BLaER1 treated with 17β-estradiol and CSF1 and Interleukin-3, amounts not matched to agents 10 nM and 100 nM (cell line): ENCODE data around the gene L3MBTL4.
A peak's percentile ranks its signal among the peaks of the same experiment; 100 is the strongest.
"Not testable (repeated sequence)": the region's sequence is repeated elsewhere in the genome, so short reads cannot be mapped to it uniquely, and the experiment has no call there.

ENCODE experiments used
- H3K27ac ChIP-seq, 11 experiments: shearing (Covaris generic); formaldehyde crosslinking; 2 replicates each; pipeline ENCODE4 v1.8.1; 2022
- H3K27me3 ChIP-seq, 11 experiments: shearing (Covaris generic); formaldehyde crosslinking; 2 replicates each; pipeline ENCODE4 v1.8.1; 2022
- H3K36me3 ChIP-seq, 11 experiments: shearing (Covaris generic); formaldehyde crosslinking; 2 replicates each; pipeline ENCODE4 v1.8.1; 2022
- H3K4me1 ChIP-seq, 10 experiments: shearing (Covaris generic); formaldehyde crosslinking; 2 replicates each; pipeline ENCODE4 v1.8.1; 2022
- H3K4me2 ChIP-seq, 11 experiments: shearing (Covaris generic); formaldehyde crosslinking; 2 replicates each; pipeline ENCODE4 v1.8.1; 2022
- H3K4me3 ChIP-seq, 10 experiments: shearing (Covaris generic); formaldehyde crosslinking; 2 replicates each; pipeline ENCODE4 v1.8.1; 2022
- H3K9ac ChIP-seq, 11 experiments: shearing (Covaris generic); formaldehyde crosslinking; 2 replicates each; pipeline ENCODE4 v1.8.1; 2022
- H3K9me3 ChIP-seq, 11 experiments: shearing (Covaris generic); formaldehyde crosslinking; replicated peaks in 1 of 11; 2 replicates each; pipeline ENCODE4 v1.8.1; 2022
- H4K20me1 ChIP-seq, 11 experiments: shearing (Covaris generic); formaldehyde crosslinking; 2 replicates each; pipeline ENCODE4 v1.8.1; 2022
- Cebpa-rat ChIP-seq, 11 experiments: shearing (Covaris generic); IDR thresholded peaks; 2 replicates each; pipeline ENCODE4 v1.8.1; 2022

L3MBTL4 gene

DNA sequence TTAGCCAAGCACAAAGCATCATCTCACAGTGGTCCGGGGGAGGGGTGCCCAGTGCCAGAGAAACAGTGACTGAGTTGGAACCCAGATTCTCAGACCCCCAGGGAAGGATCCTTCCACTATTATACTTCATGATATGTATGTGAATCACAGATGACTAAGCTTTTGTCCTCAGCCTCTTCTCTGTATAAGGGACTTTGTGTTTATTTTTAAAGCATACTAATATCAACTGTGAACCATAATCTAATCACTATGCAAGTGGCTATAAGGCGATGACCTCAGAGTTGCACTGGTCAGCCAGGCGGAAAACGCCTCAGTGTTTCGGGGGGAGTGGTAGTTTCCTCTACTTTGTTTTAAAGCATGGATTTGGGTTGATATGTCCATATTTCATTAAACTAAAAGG is 359.0 kb downstream of the L3MBTL4 start:
- TF ChIP-seq Cebpa-rat (IDR thresholded peaks at IDR 0.05): no peak
- H3K9ac ChIP-seq: no peak overlapping the region
- no peak overlapping the region for H3K4me2 ChIP-seq

DNA sequence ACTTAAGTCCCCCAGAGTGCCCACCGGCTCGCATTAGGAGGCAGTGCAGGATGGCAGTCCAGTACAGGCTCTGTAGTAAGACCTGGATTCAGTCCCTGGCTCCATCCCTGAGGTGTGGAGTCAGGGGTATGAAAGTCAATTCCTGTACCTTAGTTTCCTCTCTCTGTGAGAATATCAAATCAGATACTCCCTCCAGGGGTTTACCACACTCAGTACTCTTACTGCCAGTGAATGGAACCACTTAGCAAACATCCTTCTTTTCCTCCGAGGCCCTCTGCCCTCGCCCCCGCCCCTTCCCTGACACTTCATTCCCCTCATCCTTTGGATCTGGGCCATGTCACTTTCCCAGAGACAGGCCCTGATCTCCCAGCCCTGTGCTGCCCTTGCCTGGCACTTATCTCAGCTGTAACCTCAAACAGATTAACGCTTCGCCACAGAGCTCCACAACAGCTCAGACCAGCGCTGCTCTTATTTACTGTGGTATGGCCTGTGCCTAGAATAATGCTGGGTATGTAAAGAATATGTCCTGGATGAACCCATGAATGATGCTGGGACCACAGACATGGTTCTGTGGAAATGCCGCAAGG is 360.4 kb downstream of the L3MBTL4 start:
- peaks cover 0 to 3% (median 0%) of the 10 kb centered on the region in 11 experiments; a peak in 5 of 22 replicates for H3K9me3 ChIP-seq
- H3K4me2 ChIP-seq: no peak overlapping the region
- peaks cover 0 to 8% (median 0%) of the 10 kb centered on the region in 10 experiments; a peak in 3 of 20 replicates for H3K4me1 ChIP-seq
- H3K9ac ChIP-seq: no peak overlapping the region
- no peaks in the 10 kb centered on the region for H4K20me1 ChIP-seq
- no peak overlapping the region for H3K27ac ChIP-seq
- no peak for TF ChIP-seq Cebpa-rat (IDR thresholded peaks at IDR 0.05)
- H3K4me3 ChIP-seq: no peak overlapping the region
- no peaks in the 10 kb centered on the region for H3K27me3 ChIP-seq
- no peaks in the 10 kb centered on the region for H3K36me3 ChIP-seq

More for the DNA sequence above, 359.0 kb downstream of the L3MBTL4 start:
- Histone ChIP-seq H3K27ac (no peak overlapping the region), H3K36me3 (no peaks in the 10 kb centered on the region), H3K27me3 (no peaks in the 10 kb centered on the region), H3K9me3 (no peaks in the 10 kb centered on the region), H4K20me1 (no peaks in the 10 kb centered on the region), H3K4me1 (peaks cover 0 to 8% (median 0%) of the 10 kb centered on the region in 10 experiments; a peak in 3 of 20 replicates), H3K4me3 (no peak overlapping the region)

DNA sequence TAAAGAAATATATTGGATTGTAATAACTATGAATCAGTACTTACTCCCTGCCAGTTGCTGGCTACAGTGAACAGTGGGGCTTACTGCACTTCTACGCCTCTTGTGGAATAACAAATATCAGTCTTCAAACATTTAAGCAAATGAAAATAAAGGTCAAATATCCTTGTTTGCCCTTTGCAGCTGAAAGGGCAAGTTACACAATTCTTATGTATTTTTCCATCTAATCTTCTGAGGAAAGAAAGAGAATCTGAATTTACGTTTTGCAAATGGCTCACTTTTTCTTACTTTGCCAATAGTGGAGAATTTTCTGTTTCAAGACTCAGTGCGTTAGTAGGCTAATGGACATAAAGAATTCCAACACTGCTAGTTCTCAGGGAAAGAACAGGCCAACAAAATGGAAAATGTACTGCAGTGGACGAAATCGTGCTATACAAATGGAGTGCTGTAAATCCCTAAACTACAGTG is 362.2 kb downstream of the L3MBTL4 start:
- TF ChIP-seq Cebpa-rat (IDR thresholded peaks at IDR 0.05): no peak
- no peaks in the 10 kb centered on the region for H3K36me3 ChIP-seq
- peaks cover 0 to 8% (median 0%) of the 10 kb centered on the region in 10 experiments; a peak in 3 of 20 replicates for H3K4me1 ChIP-seq
- H3K4me2 ChIP-seq: no peak overlapping the region
- no peak overlapping the region for H3K27ac ChIP-seq
- no peak overlapping the region for H3K4me3 ChIP-seq
- no peak overlapping the region for H3K9ac ChIP-seq
- H4K20me1 ChIP-seq: no peaks in the 10 kb centered on the region
- H3K27me3 ChIP-seq: no peaks in the 10 kb centered on the region
- peaks cover 0 to 9% (median 4%) of the 10 kb centered on the region in 11 experiments; a peak in 6 of 22 replicates for H3K9me3 ChIP-seq

DNA sequence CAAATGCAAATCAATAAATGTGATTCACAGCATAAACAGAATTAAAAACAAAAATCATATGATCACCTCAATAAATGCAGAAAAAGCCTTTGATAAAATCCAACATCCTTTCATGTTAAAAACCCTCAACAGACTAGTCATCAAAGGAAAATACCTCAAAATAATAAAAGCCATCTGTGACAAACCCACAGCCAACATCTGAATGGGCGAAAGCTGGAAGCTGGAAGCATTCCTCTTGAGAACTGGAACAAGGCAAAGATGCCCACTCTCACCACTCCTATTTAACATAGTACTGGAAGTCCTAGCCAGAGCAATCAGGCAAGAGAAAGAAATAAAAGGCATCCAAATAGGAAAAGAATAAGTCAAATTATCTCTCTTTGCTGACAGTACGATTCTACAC is 367.1 kb downstream of the L3MBTL4 start:
- not testable (repeated sequence) for H3K27ac ChIP-seq, H4K20me1 ChIP-seq, H3K4me3 ChIP-seq, H3K4me1 ChIP-seq, H3K27me3 ChIP-seq, H3K9ac ChIP-seq, H3K36me3 ChIP-seq, H3K4me2 ChIP-seq
- peaks cover 0 to 20% (median 12%) of the 10 kb centered on the region in 11 experiments; a peak in 13 of 22 replicates for H3K9me3 ChIP-seq

DNA sequence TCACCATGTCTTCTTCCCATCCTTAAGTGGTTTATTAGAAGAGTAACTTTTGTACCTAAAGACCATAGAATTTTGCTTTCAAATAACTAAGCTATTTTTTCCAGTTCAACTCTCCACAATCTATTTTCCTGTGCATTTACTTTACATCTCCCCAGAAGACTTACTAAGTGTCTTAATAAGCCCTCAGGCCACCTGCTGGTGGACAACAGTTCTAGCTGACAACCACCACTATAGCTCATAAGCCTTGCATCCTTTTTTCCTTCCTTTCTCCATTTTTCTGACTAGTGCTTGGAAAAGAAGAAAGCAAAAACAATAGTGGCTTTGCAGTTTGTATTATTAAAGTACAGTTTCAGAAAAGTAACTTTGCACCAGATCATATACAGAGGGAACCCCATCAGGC is 369.9 kb downstream of the L3MBTL4 start:
- peak overlapping the region in 2 of 11 experiments; percentile 7 to 41; a peak in 4 of 22 replicates for H3K4me2 ChIP-seq
- H3K4me3 ChIP-seq: no peak overlapping the region
- no peaks in the 10 kb centered on the region for H3K27me3 ChIP-seq
- TF ChIP-seq Cebpa-rat (IDR thresholded peaks at IDR 0.05): no peak
- no peaks in the 10 kb centered on the region for H3K36me3 ChIP-seq
- peaks cover 0 to 8% (median 0%) of the 10 kb centered on the region in 10 experiments; a peak in 3 of 20 replicates for H3K4me1 ChIP-seq
- H3K9ac ChIP-seq: no peak overlapping the region
- H3K9me3 ChIP-seq: peaks cover 0 to 20% (median 12%) of the 10 kb centered on the region in 11 experiments; a peak in 13 of 22 replicates
- no peak overlapping the region for H3K27ac ChIP-seq
- H4K20me1 ChIP-seq: no peaks in the 10 kb centered on the region

DNA sequence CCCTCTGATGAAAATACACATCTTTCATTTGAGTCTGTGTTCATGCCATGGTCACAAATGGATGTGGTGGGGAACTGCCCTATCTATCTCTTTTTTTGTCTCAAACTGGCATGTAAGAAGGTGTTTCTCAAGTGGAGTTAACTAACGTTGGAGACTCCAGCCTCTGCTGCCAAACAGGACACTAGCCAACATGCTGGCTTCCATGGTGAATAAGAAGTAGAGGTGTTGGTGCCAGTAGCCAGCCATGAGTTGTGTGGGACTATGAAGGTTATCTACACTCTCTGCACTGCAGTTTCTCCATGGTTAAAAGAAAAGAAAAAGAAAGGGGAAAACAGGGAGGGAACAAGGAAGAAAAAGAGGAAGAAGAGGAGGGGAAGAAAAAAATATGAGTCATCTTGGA is 370.4 kb downstream of the L3MBTL4 start:
- no peak overlapping the region for H3K9ac ChIP-seq
- H3K4me2 ChIP-seq: peak overlapping the region in 2 of 11 experiments; percentile 7 to 41; a peak in 4 of 22 replicates
- TF ChIP-seq Cebpa-rat (IDR thresholded peaks at IDR 0.05): no peak
- H3K27ac ChIP-seq: no peak overlapping the region
- peaks cover 0 to 8% (median 0%) of the 10 kb centered on the region in 10 experiments; a peak in 3 of 20 replicates for H3K4me1 ChIP-seq
- H3K9me3 ChIP-seq: peaks cover 0 to 18% (median 12%) of the 10 kb centered on the region in 11 experiments; a peak in 12 of 22 replicates
- H3K36me3 ChIP-seq: no peaks in the 10 kb centered on the region
- H3K4me3 ChIP-seq: no peak overlapping the region
- no peaks in the 10 kb centered on the region for H3K27me3 ChIP-seq
- no peaks in the 10 kb centered on the region for H4K20me1 ChIP-seq

DNA sequence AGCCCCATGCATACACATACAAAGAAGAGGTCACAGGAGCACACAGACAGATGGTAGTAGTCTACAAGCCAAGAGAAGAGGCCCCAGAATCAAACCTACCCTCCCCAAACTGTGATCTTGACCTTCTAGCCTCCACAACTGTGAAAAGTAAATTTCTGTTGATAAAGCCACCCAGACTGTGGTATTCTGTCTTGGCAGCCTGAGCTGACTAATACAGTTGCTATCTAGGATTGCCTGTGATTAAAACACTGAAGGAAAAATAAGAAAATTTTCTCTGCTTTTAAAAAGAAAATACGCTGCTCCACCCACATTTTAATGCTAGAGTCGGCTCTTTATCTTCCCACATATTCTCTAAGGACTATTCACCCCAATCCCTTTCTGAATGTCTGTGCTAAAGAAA is 375.7 kb downstream of the L3MBTL4 start:
- Histone ChIP-seq H3K4me3 (no peak overlapping the region), H4K20me1 (no peaks in the 10 kb centered on the region), H3K27me3 (no peaks in the 10 kb centered on the region), H3K36me3 (0 out of 22 replicates have a peak, but pooled peaks cover 0 to 4% (median 0%) of the 10 kb centered on the region in 11 experiments), H3K4me2 (no peak overlapping the region), H3K9ac (no peak overlapping the region), H3K9me3 (peaks cover 16 to 31% (median 20%) of the 10 kb centered on the region in 11 experiments; a peak in 21 of 22 replicates), H3K27ac (no peak overlapping the region), H3K4me1 (no peaks in the 10 kb centered on the region)
- no peak for TF ChIP-seq Cebpa-rat (IDR thresholded peaks at IDR 0.05)

DNA sequence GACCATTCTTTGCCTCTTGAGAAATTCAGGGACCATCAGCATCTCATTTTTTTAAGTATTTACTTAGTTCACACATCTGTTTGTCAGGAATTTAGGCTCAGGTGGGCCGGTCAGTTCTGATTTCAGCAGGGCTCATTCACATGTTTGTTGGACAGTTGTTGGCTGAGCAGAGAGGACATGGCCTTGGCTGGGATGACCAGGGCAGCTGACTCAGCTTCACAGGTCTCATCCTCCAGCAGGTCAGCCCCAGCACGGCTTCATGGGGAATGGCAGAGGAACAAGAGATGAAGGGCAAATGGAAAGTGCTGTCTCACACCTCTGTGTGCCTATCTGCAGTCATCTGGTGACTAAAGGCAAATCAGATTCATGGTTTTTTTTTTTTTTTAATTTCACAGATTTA is 383.3 kb downstream of the L3MBTL4 start:
- H3K4me3 ChIP-seq: no peak overlapping the region
- H4K20me1 ChIP-seq: no peaks in the 10 kb centered on the region
- H3K9ac ChIP-seq: no peak overlapping the region
- no peak overlapping the region for H3K27ac ChIP-seq
- H3K27me3 ChIP-seq: no peaks in the 10 kb centered on the region
- H3K36me3 ChIP-seq: no peaks in the 10 kb centered on the region
- peaks cover 0 to 5% (median 0%) of the 10 kb centered on the region in 10 experiments; a peak in 2 of 20 replicates for H3K4me1 ChIP-seq
- H3K4me2 ChIP-seq: no peak overlapping the region
- peaks cover 8 to 14% (median 9%) of the 10 kb centered on the region in 11 experiments; a peak in 21 of 22 replicates for H3K9me3 ChIP-seq
- no peak for TF ChIP-seq Cebpa-rat (IDR thresholded peaks at IDR 0.05)

DNA sequence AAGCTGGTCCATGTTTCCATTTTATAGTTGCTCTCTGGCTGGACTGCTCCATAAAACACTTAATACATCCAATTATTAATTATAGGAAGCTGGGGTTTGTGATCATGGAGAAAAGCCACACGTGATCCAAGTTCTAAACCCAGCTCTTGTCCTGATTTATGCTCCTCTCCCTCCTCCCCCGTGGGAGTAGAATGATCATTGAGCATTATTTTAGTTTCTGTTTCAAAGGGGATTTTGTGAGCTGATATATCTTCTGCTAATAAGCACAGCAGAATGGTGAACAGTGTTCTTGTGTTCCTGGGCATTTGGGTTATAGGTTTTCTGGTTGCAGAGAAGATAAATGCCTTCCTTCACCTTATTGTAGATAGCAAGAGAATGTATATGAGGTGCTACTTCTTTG is 383.7 kb downstream of the L3MBTL4 start:
- no peaks in the 10 kb centered on the region for H4K20me1 ChIP-seq
- no peak for TF ChIP-seq Cebpa-rat (IDR thresholded peaks at IDR 0.05)

More for the DNA sequence above, 383.7 kb downstream of the L3MBTL4 start:
- no peak overlapping the region for H3K4me2 ChIP-seq
- H3K36me3 ChIP-seq: no peaks in the 10 kb centered on the region
- H3K4me1 ChIP-seq: peaks cover 0 to 5% (median 0%) of the 10 kb centered on the region in 10 experiments; a peak in 2 of 20 replicates
- H3K9me3 ChIP-seq: peaks cover 3 to 9% (median 4%) of the 10 kb centered on the region in 11 experiments; a peak in 20 of 22 replicates
- no peaks in the 10 kb centered on the region for H3K27me3 ChIP-seq
- H3K9ac ChIP-seq: no peak overlapping the region
- H3K4me3 ChIP-seq: no peak overlapping the region
- no peak overlapping the region for H3K27ac ChIP-seq
